Nephron (organoid): ENCODE data around the gene MPZL1.

Experiments
- H3K27ac Mint-ChIP-seq, 3 experiments: 2 replicates each; pipeline ENCODE4 v1.8.0; 2020; ENCODE audit warnings: mixed read lengths in 3 of 3, mild to moderate bottlenecking in 2 of 3, moderate library complexity in 1 of 3
- H3K27me3 Mint-ChIP-seq: 2 replicates; pipeline ENCODE4 v1.8.0; 2021; ENCODE audit warnings: low read depth, mild to moderate bottlenecking, moderate library complexity, mixed read lengths
- H3K36me3 Mint-ChIP-seq: 2 replicates; pipeline ENCODE4 v1.8.0; 2020; ENCODE audit warnings: low read depth, mixed read lengths
- H3K4me1 Mint-ChIP-seq: 2 replicates; pipeline ENCODE4 v1.8.0; 2020; ENCODE audit warnings: mixed read lengths
- H3K4me3 Mint-ChIP-seq, 3 experiments: 2 replicates each; pipeline ENCODE4 v1.8.0; 2020; ENCODE audit warnings: mild to moderate bottlenecking in 3 of 3, mixed read lengths in 3 of 3, moderate library complexity in 2 of 3
- H3K9me3 Mint-ChIP-seq: 2 replicates; pipeline ENCODE4 v1.8.0; 2020; ENCODE audit warnings: mixed read lengths
- CTCF ChIP-seq, 3 experiments: fragments of 200-600 bp; sonication (generic); IDR thresholded peaks; one replicate each; pipeline ENCODE4 v1.5.0; 2021; ENCODE audit warnings: antibody characterized with exemption in 3 of 3; ENCODE audit not compliant: unreplicated experiment in 3 of 3

The MPZL1 gene

DNA sequence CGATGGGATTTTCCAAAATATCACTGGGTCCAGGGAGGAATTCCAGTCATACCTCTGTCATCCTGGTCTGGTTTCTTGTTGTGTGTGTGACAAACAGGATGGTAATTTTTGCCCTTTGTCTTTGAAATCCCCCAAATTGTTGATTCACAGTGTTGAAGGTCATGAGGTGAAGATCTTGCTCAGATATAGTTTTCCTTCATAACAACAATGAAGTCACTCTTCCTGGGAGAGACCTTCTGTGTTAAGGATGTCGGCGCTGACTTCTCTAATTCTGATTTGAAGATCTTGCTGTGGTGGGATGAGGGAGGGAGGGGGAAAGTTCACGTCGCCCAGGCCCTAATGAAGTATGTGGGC is 32.2 kb upstream of the MPZL1 start:
- TF ChIP-seq CTCF (IDR thresholded peaks at IDR 0.05; ENCODE audit: unreplicated experiment in 3 of 3) = no peak
- no peaks in the 10 kb centered on the region for H3K36me3 Mint-ChIP-seq
- H3K27ac Mint-ChIP-seq = no peak overlapping the region
- no peak overlapping the region for H3K4me3 Mint-ChIP-seq
- peaks cover 17% of the 10 kb centered on the region for H3K4me1 Mint-ChIP-seq
- no peaks in the 10 kb centered on the region for H3K9me3 Mint-ChIP-seq
- peaks cover 26% of the 10 kb centered on the region for H3K27me3 Mint-ChIP-seq

- Mint-ChIP-seq H3K4me1 (peaks cover 17% of the 10 kb centered on the region), H3K4me3 (no peak overlapping the region), H3K36me3 (no peaks in the 10 kb centered on the region)
These were observed 31.7 kb upstream of the MPZL1 start for GRCh38 chr1:167690053-167690452.

GRCh38 chr1:167693425-167694045 is 28.2 kb upstream of the MPZL1 start:
- TF ChIP-seq CTCF (IDR thresholded peaks at IDR 0.05; ENCODE audit: unreplicated experiment in 3 of 3) = no peak
- Mint-ChIP-seq H3K4me1 (no peaks in the 10 kb centered on the region), H3K27ac (no peak overlapping the region), H3K36me3 (no peaks in the 10 kb centered on the region), H3K9me3 (no peaks in the 10 kb centered on the region), H3K4me3 (no peak overlapping the region), H3K27me3 (peaks cover 16% of the 10 kb centered on the region)

More at GRCh38 chr1:167690053-167690452, 31.7 kb upstream of the MPZL1 start:
- no peak for TF ChIP-seq CTCF (IDR thresholded peaks at IDR 0.05; ENCODE audit: unreplicated experiment in 3 of 3)
- Mint-ChIP-seq H3K9me3 (no peaks in the 10 kb centered on the region), H3K27me3 (peaks cover 26% of the 10 kb centered on the region), H3K27ac (no peak overlapping the region)

DNA sequence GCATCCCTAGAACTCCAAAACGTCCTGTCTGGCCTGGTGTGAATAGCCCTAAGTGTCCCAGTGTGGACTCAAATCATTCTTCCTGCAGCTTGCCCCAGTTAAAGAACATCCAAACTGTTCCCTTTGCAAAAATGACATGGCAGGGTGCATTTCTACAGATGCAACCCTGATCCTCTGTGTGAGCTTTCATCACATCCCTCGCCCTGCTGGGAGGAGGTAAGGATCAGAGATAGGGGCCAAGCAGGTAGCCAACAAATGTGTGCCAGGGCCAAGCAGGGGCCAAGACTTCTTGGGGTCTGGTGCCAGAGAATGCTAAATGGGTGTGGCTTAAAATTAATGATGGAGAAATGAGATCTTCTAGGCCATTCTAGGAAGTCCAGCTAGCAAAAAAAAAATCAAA is 27.1 kb upstream of the MPZL1 start:
- Mint-ChIP-seq H3K36me3 (no peaks in the 10 kb centered on the region), H3K4me1 (no peaks in the 10 kb centered on the region), H3K9me3 (no peaks in the 10 kb centered on the region), H3K27me3 (peaks cover 22% of the 10 kb centered on the region), H3K4me3 (no peak overlapping the region), H3K27ac (no peak overlapping the region)
- no peak for TF ChIP-seq CTCF (IDR thresholded peaks at IDR 0.05; ENCODE audit: unreplicated experiment in 3 of 3)

DNA sequence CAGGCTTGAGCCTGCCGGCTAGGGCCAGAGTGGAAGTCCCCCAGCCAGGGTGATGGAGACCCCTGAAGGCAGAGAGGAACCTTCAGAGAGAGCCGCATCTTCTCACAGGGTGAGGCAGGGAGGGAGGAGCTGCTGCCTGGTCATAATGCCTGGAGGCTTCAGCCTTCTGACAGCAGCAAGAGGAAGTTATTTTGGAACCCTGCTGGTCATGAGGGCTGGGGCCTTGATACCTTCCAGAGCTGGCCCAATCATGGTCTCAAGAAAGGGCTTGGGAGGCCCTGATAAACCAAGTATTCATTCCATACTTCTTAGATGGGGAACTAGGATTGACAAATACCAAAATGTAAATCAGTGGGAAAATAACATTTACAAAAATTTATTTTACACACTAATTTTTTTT is 26.6 kb upstream of the MPZL1 start:
- Mint-ChIP-seq H3K27ac (no peak overlapping the region), H3K27me3 (peaks cover 23% of the 10 kb centered on the region), H3K4me1 (no peaks in the 10 kb centered on the region), H3K4me3 (no peak overlapping the region), H3K36me3 (no peaks in the 10 kb centered on the region), H3K9me3 (no peaks in the 10 kb centered on the region)
- TF ChIP-seq CTCF (IDR thresholded peaks at IDR 0.05; ENCODE audit: unreplicated experiment in 3 of 3) = no peak

GRCh38 chr1:167695756-167696561 is 25.8 kb upstream of the MPZL1 start:
- no peaks in the 10 kb centered on the region for H3K36me3 Mint-ChIP-seq
- H3K9me3 Mint-ChIP-seq = no peaks in the 10 kb centered on the region
- TF ChIP-seq CTCF (IDR thresholded peaks at IDR 0.05; ENCODE audit: unreplicated experiment in 3 of 3) = no peak
- peaks cover 22% of the 10 kb centered on the region for H3K27me3 Mint-ChIP-seq
- H3K4me1 Mint-ChIP-seq = no peaks in the 10 kb centered on the region
- no peak overlapping the region for H3K27ac Mint-ChIP-seq
- H3K4me3 Mint-ChIP-seq = no peak overlapping the region
